ENCODE data around the gene SEC14L3.

SEC14L3 gene

GRCh38 chr22:30414525-30415047, 57.2 kb downstream of the SEC14L3 start:
- TF ChIP-seq ZNF274 (IDR thresholded peaks at IDR 0.05; ENCODE audit: low read depth, low read length) = no peak
- H3K4me3 ChIP-seq (ENCODE audit: low read length) = no peak overlapping the region

GRCh38 chr22:30413745-30414524, 57.9 kb downstream of the SEC14L3 start:
- TF ChIP-seq ZNF274 (IDR thresholded peaks at IDR 0.05; ENCODE audit: low read depth, low read length) = no peak
- H3K4me3 ChIP-seq (ENCODE audit: low read length) = no peak overlapping the region

- H3K4me3 ChIP-seq (ENCODE audit: low read length) = no peak overlapping the region
Measured at GRCh38 chr22:30413001-30413400, 58.8 kb downstream of the SEC14L3 start.

GRCh38 chr22:30411780-30412179, 60.0 kb downstream of the SEC14L3 start:
- TF ChIP-seq ZNF274 (IDR thresholded peaks at IDR 0.05; ENCODE audit: low read depth, low read length) = no peak
- no peak overlapping the region for H3K4me3 ChIP-seq (ENCODE audit: low read length)

More at GRCh38 chr22:30413001-30413400, 58.8 kb downstream of the SEC14L3 start:
- TF ChIP-seq ZNF274 (IDR thresholded peaks at IDR 0.05; ENCODE audit: low read depth, low read length) = no peak
